NCI-H1436 (cell line): Measurements from ENCODE around the gene HBA1.
"Not testable (repeated sequence)": the region's sequence is repeated elsewhere in the genome, so short reads cannot be mapped to it uniquely, and the experiment has no call there.

ENCODE experiments used
- DNase-seq: peaks from one replicate; lab custom pipeline; 2025; lab: John Stamatoyannopoulos, UW

The HBA1 gene

DNA sequence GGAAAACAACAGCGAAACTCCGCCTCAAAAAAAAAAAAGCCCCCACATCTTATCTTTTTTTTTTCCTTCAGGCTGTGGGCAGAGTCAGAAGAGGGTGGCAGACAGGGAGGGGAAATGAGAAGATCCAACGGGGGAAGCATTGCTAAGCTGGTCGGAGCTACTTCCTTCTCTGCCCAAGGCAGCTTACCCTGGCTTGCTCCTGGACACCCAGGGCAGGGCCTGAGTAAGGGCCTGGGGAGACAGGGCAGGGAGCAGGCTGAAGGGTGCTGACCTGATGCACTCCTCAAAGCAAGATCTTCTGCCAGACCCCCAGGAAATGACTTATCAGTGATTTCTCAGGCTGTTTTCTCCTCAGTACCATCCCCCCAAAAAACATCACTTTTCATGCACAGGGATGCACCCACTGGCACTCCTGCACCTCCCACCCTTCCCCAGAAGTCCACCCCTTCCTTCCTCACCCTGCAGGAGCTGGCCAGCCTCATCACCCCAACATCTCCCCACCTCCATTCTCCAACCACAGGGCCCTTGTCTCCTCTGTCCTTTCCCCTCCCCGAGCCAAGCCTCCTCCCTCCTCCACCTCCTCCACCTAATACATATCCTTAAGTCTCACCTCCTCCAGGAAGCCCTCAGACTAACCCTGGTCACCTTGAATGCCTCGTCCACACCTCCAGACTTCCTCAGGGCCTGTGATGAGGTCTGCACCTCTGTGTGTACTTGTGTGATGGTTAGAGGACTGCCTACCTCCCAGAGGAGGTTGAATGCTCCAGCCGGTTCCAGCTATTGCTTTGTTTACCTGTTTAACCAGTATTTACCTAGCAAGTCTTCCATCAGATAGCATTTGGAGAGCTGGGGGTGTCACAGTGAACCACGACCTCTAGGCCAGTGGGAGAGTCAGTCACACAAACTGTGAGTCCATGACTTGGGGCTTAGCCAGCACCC, 1.2 kb upstream of the HBA1 start:
- no peak for DNase-seq

DNA sequence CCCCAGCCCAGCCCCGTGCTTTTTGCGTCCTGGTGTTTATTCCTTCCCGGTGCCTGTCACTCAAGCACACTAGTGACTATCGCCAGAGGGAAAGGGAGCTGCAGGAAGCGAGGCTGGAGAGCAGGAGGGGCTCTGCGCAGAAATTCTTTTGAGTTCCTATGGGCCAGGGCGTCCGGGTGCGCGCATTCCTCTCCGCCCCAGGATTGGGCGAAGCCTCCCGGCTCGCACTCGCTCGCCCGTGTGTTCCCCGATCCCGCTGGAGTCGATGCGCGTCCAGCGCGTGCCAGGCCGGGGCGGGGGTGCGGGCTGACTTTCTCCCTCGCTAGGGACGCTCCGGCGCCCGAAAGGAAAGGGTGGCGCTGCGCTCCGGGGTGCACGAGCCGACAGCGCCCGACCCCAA, 474 bp upstream of the HBA1 start:
- DNase-seq, result not testable (repeated sequence)

DNA sequence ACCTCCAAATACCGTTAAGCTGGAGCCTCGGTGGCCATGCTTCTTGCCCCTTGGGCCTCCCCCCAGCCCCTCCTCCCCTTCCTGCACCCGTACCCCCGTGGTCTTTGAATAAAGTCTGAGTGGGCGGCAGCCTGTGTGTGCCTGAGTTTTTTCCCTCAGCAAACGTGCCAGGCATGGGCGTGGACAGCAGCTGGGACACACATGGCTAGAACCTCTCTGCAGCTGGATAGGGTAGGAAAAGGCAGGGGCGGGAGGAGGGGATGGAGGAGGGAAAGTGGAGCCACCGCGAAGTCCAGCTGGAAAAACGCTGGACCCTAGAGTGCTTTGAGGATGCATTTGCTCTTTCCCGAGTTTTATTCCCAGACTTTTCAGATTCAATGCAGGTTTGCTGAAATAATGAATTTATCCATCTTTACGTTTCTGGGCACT, 928 bp downstream of the HBA1 start:
- DNase-seq, result no peak

DNA sequence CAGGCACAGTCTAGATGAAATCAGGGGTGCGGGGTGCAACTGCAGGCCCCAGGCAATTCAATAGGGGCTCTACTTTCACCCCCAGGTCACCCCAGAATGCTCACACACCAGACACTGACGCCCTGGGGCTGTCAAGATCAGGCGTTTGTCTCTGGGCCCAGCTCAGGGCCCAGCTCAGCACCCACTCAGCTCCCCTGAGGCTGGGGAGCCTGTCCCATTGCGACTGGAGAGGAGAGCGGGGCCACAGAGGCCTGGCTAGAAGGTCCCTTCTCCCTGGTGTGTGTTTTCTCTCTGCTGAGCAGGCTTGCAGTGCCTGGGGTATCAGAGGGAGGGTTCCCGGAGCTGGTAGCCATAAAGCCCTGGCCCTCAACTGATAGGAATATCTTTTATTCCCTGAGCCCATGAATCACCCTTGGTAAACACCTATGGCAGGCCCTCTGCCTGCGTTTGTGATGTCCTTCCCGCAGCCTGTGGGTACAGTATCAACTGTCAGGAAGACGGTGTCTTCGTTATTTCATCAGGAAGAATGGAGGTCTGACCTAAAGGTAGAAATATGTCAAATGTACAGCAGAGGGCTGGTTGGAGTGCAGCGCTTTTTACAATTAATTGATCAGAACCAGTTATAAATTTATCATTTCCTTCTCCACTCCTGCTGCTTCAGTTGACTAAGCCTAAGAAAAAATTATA, 1.6 kb downstream of the HBA1 start:
- DNase-seq, result no peak

- DNase-seq, result no peak
These were observed 2.2 kb downstream of the HBA1 start for GRCh38 chr16:178668-179015.

- no peak for DNase-seq
These were observed 3.0 kb downstream of the HBA1 start for GRCh38 chr16:179211-180092.

DNA sequence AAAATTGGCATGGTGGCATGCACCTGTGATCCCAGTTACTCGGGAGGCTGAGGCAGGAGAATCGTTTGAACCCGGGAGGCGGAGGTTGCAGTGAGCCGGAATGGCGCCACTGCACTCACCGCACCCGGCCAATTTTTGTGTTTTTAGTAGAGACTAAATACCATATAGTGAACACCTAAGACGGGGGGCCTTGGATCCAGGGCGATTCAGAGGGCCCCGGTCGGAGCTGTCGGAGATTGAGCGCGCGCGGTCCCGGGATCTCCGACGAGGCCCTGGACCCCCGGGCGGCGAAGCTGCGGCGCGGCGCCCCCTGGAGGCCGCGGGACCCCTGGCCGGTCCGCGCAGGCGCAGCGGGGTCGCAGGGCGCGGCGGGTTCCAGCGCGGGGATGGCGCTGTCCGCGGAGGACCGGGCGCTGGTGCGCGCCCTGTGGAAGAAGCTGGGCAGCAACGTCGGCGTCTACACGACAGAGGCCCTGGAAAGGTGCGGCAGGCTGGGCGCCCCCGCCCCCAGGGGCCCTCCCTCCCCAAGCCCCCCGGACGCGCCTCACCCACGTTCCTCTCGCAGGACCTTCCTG, 3.7 kb downstream of the HBA1 start, which contains the start of gene HBQ1:
TSS of gene HBQ1 (plus strand) at position 359 of the 575 bp plus-strand sequence. CDS start at position 387, 28 bp downstream.
- peak; percentile 52 for DNase-seq

DNA sequence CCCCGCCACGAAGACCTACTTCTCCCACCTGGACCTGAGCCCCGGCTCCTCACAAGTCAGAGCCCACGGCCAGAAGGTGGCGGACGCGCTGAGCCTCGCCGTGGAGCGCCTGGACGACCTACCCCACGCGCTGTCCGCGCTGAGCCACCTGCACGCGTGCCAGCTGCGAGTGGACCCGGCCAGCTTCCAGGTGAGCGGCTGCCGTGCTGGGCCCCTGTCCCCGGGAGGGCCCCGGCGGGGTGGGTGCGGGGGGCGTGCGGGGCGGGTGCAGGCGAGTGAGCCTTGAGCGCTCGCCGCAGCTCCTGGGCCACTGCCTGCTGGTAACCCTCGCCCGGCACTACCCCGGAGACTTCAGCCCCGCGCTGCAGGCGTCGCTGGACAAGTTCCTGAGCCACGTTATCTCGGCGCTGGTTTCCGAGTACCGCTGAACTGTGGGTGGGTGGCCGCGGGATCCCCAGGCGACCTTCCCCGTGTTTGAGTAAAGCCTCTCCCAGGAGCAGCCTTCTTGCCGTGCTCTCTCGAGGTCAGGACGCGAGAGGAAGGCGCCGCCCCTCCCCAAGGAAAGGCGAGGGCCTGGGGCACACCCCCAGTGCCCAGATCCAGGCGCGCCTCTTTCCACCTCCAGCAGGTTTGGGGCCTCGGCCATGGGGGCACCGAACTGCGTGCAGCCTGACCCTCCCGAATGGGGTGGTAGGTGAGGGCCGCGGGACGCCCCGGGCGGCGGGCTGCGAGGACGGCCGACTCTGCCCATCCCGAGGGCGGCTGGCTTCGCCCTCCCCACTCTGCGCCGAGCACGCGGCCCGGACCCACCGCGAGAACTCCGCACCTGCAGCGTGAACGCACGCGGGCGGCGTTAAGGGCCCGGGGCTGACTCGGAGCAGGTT, 4.4 kb downstream of the HBA1 start:
- peak; percentile 82 for DNase-seq

DNA sequence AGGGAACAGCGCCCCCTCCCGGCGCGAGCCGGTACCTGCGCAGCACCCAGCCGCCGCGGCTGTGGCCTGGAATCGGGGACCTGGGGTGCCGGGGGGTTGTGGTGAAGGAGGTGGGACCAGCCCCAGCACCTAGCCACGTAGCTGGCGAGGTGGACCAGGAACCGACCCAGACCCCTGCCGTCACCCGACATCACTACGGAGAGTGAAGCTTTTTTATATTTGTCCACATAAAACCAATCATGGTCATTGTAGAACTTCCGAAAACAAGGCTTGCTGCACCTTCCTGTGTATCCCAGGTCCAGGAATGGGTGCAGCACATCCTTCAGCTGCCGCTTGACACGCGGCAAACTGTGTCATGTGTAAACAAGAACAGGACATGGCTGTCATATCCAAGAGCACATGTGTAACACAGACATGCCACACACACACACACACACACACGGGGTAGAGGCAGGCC, 5.1 kb downstream of the HBA1 start:
- no peak for DNase-seq

- DNase-seq, result no peak
These were observed 6.5 kb downstream of the HBA1 start for GRCh38 chr16:183005-183404.

DNA sequence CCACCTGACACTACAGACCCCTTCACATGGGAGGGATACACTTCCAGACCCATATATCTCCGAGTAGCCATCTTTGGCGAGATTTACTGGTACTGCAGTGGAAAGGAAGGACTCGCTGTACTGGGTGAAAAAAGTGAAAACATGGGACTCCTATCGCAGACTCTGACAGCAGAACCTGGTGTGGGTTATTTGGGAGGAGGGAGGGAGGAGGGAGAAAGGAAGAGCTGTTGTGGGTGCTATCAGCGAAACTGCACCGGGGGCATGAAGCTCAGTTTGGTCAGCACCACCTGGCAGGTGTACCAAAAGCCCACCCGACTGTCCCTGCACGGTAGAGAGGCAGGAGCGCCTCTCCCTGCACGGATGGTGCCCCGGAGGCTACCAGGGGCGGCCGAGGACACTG, 8.7 kb downstream of the HBA1 start:
- DNase-seq, result no peak

DNA sequence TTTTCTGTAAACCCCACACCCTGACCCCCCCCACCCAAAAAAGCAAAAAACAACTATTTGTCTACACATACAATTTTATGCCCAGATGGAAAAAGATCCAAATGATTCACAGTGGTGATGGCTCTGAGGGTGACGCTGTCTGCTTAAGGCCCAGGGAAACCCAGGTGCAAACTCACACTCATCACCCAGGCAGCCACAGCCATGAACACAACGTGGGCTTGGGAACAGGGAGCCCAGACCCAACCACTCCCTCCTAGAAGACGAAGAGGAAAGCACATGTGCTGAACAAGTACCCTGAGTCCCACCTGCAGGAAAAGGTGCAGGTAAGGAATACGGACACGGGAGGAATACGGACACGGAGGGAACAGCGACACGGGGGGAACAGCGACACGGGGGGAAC, 9.2 kb downstream of the HBA1 start:
- DNase-seq, result no peak

GRCh38 chr16:187330-187729, 10.8 kb downstream of the HBA1 start:
- DNase-seq, result no peak

GRCh38 chr16:188674-189073, 12.2 kb downstream of the HBA1 start:
- no peak for DNase-seq

DNA sequence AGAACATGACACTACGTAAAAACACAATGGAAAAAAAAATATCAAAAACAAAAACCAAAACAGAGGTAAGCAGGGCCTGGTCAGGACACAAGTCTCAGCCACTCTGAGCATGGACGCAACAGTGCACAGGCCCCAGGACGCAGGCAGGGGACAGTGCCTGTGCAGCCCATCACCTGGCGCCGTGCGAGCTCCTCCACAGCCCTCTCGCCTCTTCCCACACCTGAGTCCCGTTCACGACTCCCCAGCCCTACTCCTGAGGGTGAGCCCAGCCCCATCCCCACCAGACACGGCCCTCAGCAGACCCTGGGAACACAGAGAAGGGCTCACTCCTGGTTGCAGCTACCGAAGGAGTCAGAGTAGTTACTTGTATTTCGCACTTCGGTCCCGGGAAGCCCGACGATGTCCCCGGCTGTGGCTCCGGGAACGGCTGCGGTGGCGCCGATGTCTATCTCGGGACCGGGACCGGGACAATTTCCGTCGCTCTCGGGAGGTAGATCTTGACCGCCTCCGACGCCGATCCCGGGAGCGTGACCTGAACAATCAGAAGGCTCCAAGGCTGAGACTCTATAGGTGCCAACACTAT, 13.2 kb downstream of the HBA1 start:
- DNase-seq, result no peak

- no peak for DNase-seq
These were observed 15.4 kb downstream of the HBA1 start for GRCh38 chr16:191831-192230.

GRCh38 chr16:192686-193085, 16.2 kb downstream of the HBA1 start:
- DNase-seq, result no peak

DNA sequence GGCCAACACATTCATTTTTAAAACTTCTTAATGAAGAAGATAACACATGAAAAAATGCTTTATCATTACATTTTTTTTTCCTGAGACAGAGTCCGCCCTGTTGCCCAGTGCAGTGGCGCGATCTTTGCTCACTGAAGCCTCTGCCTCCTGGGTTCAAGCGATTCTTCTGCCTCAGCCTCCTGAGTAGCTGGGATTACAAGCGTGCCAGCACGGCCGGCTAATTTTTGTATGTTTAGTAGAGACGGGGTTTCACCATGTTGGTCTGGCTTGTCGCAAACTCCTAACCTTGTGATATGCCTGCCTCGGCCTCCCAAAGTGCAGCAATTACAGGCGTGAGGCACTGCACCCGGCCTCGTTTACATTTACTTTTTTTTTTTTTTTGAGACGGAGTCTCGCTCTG, 17.0 kb downstream of the HBA1 start:
- no peak for DNase-seq

- no peak for DNase-seq
These were observed 18.0 kb downstream of the HBA1 start for GRCh38 chr16:194516-194915.

DNA sequence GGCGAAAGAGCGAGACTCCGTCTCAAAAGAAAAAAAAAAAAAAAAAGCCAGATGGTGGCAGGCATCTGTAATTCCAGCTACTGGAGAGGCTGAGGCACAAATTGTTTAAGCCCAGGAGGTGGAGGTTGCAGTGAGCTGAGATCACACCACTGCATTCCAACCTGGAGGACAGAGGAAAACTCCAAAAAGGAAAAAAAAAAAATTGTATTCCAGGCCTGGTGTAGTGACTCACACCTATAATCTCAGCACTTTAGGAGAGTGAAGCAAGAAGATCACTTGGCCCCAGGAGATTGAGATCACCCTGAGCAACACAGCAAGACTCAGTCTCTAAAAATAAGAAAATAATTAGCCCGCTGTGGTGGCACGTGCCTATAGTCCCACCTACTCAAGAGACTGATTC, 23.9 kb downstream of the HBA1 start:
- DNase-seq, result no peak
